ENCODE data around the gene S100A5.

DNA sequence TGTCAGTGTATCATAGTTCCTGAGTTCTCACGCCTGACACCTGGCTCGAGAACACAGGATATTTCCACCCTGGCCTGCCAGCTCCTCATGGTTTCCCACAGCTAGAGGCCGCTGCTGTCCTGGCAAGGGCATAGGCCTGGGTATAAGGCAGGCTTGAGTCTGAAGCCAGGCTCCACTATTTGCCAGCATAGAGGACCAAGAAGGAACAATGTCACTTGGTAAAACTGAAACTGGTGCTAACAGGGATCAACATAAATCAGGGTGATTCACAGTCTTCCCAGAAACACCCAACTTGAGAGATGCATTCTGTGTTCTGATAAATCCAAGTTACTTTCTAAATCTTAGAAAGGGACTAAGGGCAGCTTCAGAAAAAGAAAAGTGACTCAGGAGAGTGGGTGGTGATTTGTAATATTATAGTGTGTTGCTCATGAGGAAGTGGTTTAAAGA lies 31.9 kb upstream of the S100A5 start:
- TF ChIP-seq POLR2A (IDR thresholded peaks at IDR 0.05), result no peak
- TF ChIP-seq, protein P1, sequence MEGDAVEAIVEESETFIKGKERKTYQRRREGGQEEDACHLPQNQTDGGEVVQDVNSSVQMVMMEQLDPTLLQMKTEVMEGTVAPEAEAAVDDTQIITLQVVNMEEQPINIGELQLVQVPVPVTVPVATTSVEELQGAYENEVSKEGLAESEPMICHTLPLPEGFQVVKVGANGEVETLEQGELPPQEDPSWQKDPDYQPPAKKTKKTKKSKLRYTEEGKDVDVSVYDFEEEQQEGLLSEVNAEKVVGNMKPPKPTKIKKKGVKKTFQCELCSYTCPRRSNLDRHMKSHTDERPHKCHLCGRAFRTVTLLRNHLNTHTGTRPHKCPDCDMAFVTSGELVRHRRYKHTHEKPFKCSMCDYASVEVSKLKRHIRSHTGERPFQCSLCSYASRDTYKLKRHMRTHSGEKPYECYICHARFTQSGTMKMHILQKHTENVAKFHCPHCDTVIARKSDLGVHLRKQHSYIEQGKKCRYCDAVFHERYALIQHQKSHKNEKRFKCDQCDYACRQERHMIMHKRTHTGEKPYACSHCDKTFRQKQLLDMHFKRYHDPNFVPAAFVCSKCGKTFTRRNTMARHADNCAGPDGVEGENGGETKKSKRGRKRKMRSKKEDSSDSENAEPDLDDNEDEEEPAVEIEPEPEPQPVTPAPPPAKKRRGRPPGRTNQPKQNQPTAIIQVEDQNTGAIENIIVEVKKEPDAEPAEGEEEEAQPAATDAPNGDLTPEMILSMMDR (IDR thresholded peaks at IDR 0.05 in 4 of 5, conservative IDR thresholded peaks at IDR 0.05 in 1 of 5), result peak; percentile 78 to 90 (median 84)

Data from gastrocnemius medialis (tissue), 4 donors.